PC-9 (cell line): Measurements from ENCODE around the gene TPI1. TPM values are rescaled to one million over a fixed set of nuclear protein-coding genes. Genes with fewer than 3 reads are reported as not detected.

Source experiments
- BruUV-seq: library from RNA; stranded (reverse); fragments of 400-500 nt; replicated peaks from 2 replicates; lab custom pipeline; 2021; lab: Mats Ljungman, UMichigan
- CTCF ChIA-PET: fragments of 300-600 bp; sonication (Branson Sonifier 250); formaldehyde crosslinking; loops from one replicate; lab custom pipeline; 2022; ENCODE audit warnings: antibody characterized with exemption; lab: Charles Lee
- POLR2A ChIA-PET: fragments of 300-600 bp; sonication (Branson Sonifier 250); formaldehyde crosslinking; loops from one replicate; lab custom pipeline; 2022; ENCODE audit warnings: antibody characterized with exemption; ENCODE audit not compliant: unreplicated experiment; lab: Charles Lee
- DNase-seq, 2 experiments: peaks; one replicate each; pipeline versions ENCODE4 v3.0.0 to v3.0.0-alpha.2; 2015 to 2022; ENCODE audit warnings: mixed read lengths in 1 of 2
- H2AFZ ChIP-seq: fragments of 200-600 bp; sonication (generic); 2 replicates; pipeline ENCODE4 v1.8.1; 2017; ENCODE audit warnings: antibody characterized with exemption
- H3F3A ChIP-seq: fragments of 200-600 bp; sonication (generic); 2 replicates; pipeline ENCODE4 v1.8.1; 2017; ENCODE audit warnings: antibody characterized with exemption, mild to moderate bottlenecking, low read depth; ENCODE audit not compliant: insufficient read depth
- H3K27ac ChIP-seq: fragments of 200-600 bp; sonication (generic); 2 replicates; pipeline ENCODE4 v1.6.1; 2016; ENCODE audit warnings: mixed run types
- H3K27me3 ChIP-seq: fragments of 200-600 bp; sonication (generic); 2 replicates; pipeline ENCODE4 v1.6.1; 2016; ENCODE audit warnings: low read depth, mixed run types; ENCODE audit not compliant: insufficient read depth
- H3K36me3 ChIP-seq: fragments of 200-600 bp; sonication (generic); 2 replicates; pipeline ENCODE4 v1.6.1; 2016; ENCODE audit warnings: low read depth, mixed run types
- H3K4me1 ChIP-seq: fragments of 200-600 bp; sonication (generic); replicated peaks from 2 replicates; pipeline ENCODE4 v1.6.1; 2016; ENCODE audit warnings: mixed run types; ENCODE audit not compliant: insufficient read depth
- H3K4me2 ChIP-seq: fragments of 200-600 bp; sonication (generic); 2 replicates; pipeline ENCODE4 v1.6.1; 2017; ENCODE audit warnings: mixed run types
- H3K4me3 ChIP-seq: fragments of 200-600 bp; sonication (generic); 2 replicates; pipeline ENCODE4 v1.6.1; 2016; ENCODE audit warnings: mixed run types
- H3K79me2 ChIP-seq: fragments of 200-600 bp; sonication (generic); 2 replicates; pipeline ENCODE4 v1.6.1; 2017; ENCODE audit warnings: low read depth, mixed run types
- H3K9me2 ChIP-seq: fragments of 200-600 bp; sonication (generic); 2 replicates; pipeline ENCODE4 v1.8.1; 2017; ENCODE audit warnings: mild to moderate bottlenecking; ENCODE audit not compliant: insufficient read depth
- H3K9me3 ChIP-seq: fragments of 200-600 bp; sonication (generic); 2 replicates; pipeline ENCODE4 v1.8.1; 2016; ENCODE audit warnings: low read depth; ENCODE audit not compliant: insufficient read depth
- H4K20me1 ChIP-seq: fragments of 200-600 bp; sonication (generic); 2 replicates; pipeline ENCODE4 v1.8.1; 2017; ENCODE audit not compliant: insufficient read depth
- EZH2 ChIP-seq: fragments of 200-600 bp; sonication (generic); IDR thresholded peaks from 2 replicates; pipeline ENCODE4 v1.8.0; 2017; ENCODE audit warnings: antibody characterized with exemption, low read depth
- intact Hi-C: fragments of 100-400 bp; cut with micrococcal nuclease; formaldehyde crosslinking; loops from one replicate; pipeline ENCODE4 v1.10.0; 2022; ENCODE audit not compliant: unreplicated experiment
- total RNA-seq: library from RNA; stranded (reverse); gene quantifications from 2 replicates; pipeline ENCODE4 v1.2.3, GENCODE V29; 2021
- TF ChIP-seq, protein P1 (sequence below): fragments of 200-600 bp; sonication (generic); conservative IDR thresholded peaks from 2 replicates; pipeline ENCODE4 v1.6.1; 2017; ENCODE audit warnings: mixed run types, antibody characterized with exemption, mild to moderate bottlenecking, moderate library complexity

The TPI1 gene
- total RNA-seq, 1 experiment from 2014 or later, result 1,199 TPM

DNA sequence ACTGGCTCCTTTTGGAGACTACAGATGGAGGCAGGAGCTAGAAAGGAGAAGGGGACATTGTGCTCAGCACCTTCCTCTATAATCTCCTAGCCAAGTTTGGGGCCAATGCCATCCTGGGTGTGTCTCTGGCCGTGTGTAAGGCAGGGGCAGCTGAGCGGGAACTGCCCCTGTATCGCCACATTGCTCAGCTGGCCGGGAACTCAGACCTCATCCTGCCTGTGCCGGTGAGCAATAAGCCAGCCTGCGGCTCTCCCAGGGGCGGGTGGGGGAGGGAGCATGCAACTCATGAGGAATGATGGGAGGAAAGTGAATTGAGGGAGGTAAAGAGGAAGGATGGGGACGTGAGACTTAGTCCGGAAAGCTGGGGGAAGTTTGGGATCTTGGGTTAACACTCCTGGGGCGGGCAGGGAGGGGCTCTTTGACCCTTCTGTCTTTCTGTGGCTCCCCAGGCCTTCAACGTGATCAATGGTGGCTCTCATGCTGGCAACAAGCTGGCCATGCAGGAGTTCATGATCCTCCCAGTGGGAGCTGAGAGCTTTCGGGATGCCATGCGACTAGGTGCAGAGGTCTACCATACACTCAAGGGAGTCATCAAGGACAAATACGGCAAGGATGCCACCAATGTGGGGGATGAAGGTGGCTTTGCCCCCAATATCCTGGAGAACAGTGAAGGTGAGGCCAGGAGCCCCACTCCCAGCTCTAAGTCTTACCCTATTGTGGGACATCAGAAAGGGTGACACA is 50.3 kb downstream of the TPI1 start:
- no peak for DNase-seq
- BruUV-seq, result no TSS peak
- Histone ChIP-seq H2AFZ (no peak overlapping the region), H3K36me3 (no peaks in the 10 kb centered on the region), H3F3A (no peaks in the 10 kb centered on the region), H3K4me1 (peaks cover 5% of the 10 kb centered on the region; the same call in 1 of the 2 replicates), H3K9me2 (no peaks in the 10 kb centered on the region), H3K27ac (no peak overlapping the region), H3K4me2 (no peak overlapping the region), H3K9me3 (no peaks in the 10 kb centered on the region), H4K20me1 (no peaks in the 10 kb centered on the region), H3K4me3 (no peak overlapping the region), H3K27me3 (peaks cover 11% of the 10 kb centered on the region), H3K79me2 (no peaks in the 10 kb centered on the region)
- CTCF ChIA-PET, result interaction anchor here (0.7 kb wide), 2 partner anchors 15 to 29 kb away, joined by 3 to 4 read pairs; no protein-coding TSS in a partner anchor
- intact Hi-C loops, result no loop called here
- POLR2A ChIA-PET, result interaction anchor here (0.7 kb wide), 1 partner anchor 26 kb away, joined by 14 read pairs; the partner anchor contains the start of gene RNU7-1
- TF ChIP-seq, protein P1, sequence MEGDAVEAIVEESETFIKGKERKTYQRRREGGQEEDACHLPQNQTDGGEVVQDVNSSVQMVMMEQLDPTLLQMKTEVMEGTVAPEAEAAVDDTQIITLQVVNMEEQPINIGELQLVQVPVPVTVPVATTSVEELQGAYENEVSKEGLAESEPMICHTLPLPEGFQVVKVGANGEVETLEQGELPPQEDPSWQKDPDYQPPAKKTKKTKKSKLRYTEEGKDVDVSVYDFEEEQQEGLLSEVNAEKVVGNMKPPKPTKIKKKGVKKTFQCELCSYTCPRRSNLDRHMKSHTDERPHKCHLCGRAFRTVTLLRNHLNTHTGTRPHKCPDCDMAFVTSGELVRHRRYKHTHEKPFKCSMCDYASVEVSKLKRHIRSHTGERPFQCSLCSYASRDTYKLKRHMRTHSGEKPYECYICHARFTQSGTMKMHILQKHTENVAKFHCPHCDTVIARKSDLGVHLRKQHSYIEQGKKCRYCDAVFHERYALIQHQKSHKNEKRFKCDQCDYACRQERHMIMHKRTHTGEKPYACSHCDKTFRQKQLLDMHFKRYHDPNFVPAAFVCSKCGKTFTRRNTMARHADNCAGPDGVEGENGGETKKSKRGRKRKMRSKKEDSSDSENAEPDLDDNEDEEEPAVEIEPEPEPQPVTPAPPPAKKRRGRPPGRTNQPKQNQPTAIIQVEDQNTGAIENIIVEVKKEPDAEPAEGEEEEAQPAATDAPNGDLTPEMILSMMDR, result no peak
- TF ChIP-seq EZH2, result no peak

GRCh38 chr12:6919588-6919987 is 52.3 kb downstream of the TPI1 start:
- peaks cover 12% of the 10 kb centered on the region for H3K4me1 ChIP-seq
- no TSS peak for BruUV-seq
- H3K36me3 ChIP-seq, result no peaks in the 10 kb centered on the region
- H3K4me2 ChIP-seq, result no peak overlapping the region
- H2AFZ ChIP-seq, result no peak overlapping the region
- intact Hi-C loops, result no loop called here
- H3K4me3 ChIP-seq, result no peak overlapping the region
- CTCF ChIA-PET, result no interaction called here
- no peak for TF ChIP-seq EZH2
- TF ChIP-seq, protein P1, result no peak
- H3K27me3 ChIP-seq, result peaks cover 4% of the 10 kb centered on the region; the same call in 1 of the 2 replicates
- no peak overlapping the region for H3K27ac ChIP-seq
- H3F3A ChIP-seq, result peaks cover 2% of the 10 kb centered on the region; the same call in 1 of the 2 replicates
- no peak for DNase-seq
- H3K9me3 ChIP-seq, result no peaks in the 10 kb centered on the region
- no peaks in the 10 kb centered on the region for H3K79me2 ChIP-seq
- POLR2A ChIA-PET, result interaction anchor here (0.8 kb wide), 1 partner anchor 14 kb away, joined by 14 read pairs; no protein-coding TSS in a partner anchor
- H3K9me2 ChIP-seq, result no peaks in the 10 kb centered on the region
- H4K20me1 ChIP-seq, result no peaks in the 10 kb centered on the region

Other genes with a start within 250 kb of the TPI1 start
- gene LPAR5, start 231.6 kb upstream of the TPI1 start, total RNA-seq, result 14.2 and 14.8 TPM in 2 replicates
- gene ACRBP, start 220.1 kb upstream of the TPI1 start, total RNA-seq, result 4.2 and 6.1 TPM in 2 replicates
- 87.6 and 88.7 TPM in 2 replicates for gene ING4, start 204.4 kb upstream of the TPI1 start, total RNA-seq
- gene ZNF384, start 178.2 kb upstream of the TPI1 start, total RNA-seq, result 74.3 and 106 TPM in 2 replicates
- not detected in 2 replicates for gene PIANP, start 166.7 kb upstream of the TPI1 start, total RNA-seq
- 88.7 and 116 TPM in 2 replicates for gene COPS7A, start 143.5 kb upstream of the TPI1 start, total RNA-seq
- 349 and 379 TPM in 2 replicates for gene MLF2, start 114.4 kb upstream of the TPI1 start, total RNA-seq
- gene PTMS, start 101.2 kb upstream of the TPI1 start, total RNA-seq, result 633 and 910 TPM in 2 replicates
- 9.4 and 10.5 TPM in 2 replicates for gene LAG3, start 95.0 kb upstream of the TPI1 start, total RNA-seq
- gene CD4, start 78.0 kb upstream of the TPI1 start, total RNA-seq, result 1.0 and 3.2 TPM in 2 replicates
- gene GPR162, start 45.7 kb upstream of the TPI1 start, total RNA-seq, result 2.4 and 3.8 TPM in 2 replicates
- gene P3H3, start 39.1 kb upstream of the TPI1 start, total RNA-seq, result 0.45 and 0.52 TPM in 2 replicates
- not detected in 2 replicates for gene GNB3, start 26.6 kb upstream of the TPI1 start, total RNA-seq
- 104 and 125 TPM in 2 replicates for gene CDCA3, start 16.2 kb upstream of the TPI1 start, total RNA-seq
- 267 and 308 TPM in 2 replicates for gene USP5, start 15.4 kb upstream of the TPI1 start, total RNA-seq
- 28.9 and 30.1 TPM in 2 replicates for gene SPSB2, start 5.8 kb downstream of the TPI1 start, total RNA-seq
- 29.3 and 38.8 TPM in 2 replicates for gene LRRC23, start 37.3 kb downstream of the TPI1 start, total RNA-seq
- 38.8 and 56.6 TPM in 2 replicates for gene ENO2, start 47.0 kb downstream of the TPI1 start, total RNA-seq
- 158 and 159 TPM in 2 replicates for gene ATN1, start 60.4 kb downstream of the TPI1 start, total RNA-seq
- gene RNU7-1, start 76.3 kb downstream of the TPI1 start, total RNA-seq, result not detected in 2 replicates
- gene C12orf57, start 76.5 kb downstream of the TPI1 start, total RNA-seq, result 198 and 218 TPM in 2 replicates
- 84.1 and 92.7 TPM in 2 replicates for gene PTPN6, start 83.8 kb downstream of the TPI1 start, total RNA-seq
- 384 and 386 TPM in 2 replicates for gene PHB2, start 103.1 kb downstream of the TPI1 start, total RNA-seq
- 84.5 and 96.5 TPM in 2 replicates for gene EMG1, start 103.4 kb downstream of the TPI1 start, total RNA-seq
- gene LPCAT3, start 150.9 kb downstream of the TPI1 start, total RNA-seq, result 53.8 and 102 TPM in 2 replicates
- gene C1S, start 193.2 kb downstream of the TPI1 start, total RNA-seq, result 32.4 and 32.9 TPM in 2 replicates
- gene C1R, start 224.9 kb downstream of the TPI1 start, total RNA-seq, result 20.5 and 24.0 TPM in 2 replicates
- gene C1RL, start 241.7 kb downstream of the TPI1 start, total RNA-seq, result 70.4 and 72.9 TPM in 2 replicates